ACC112 (cell line): ENCODE data around the gene SLC25A1.
"Not testable (repeated sequence)": the region's sequence is repeated elsewhere in the genome, so short reads cannot be mapped to it uniquely, and the experiment has no call there.

ENCODE experiments used
- H2AFZ ChIP-seq: fragments of 200-600 bp; sonication (generic); one replicate; pipeline ENCODE4 v1.6.0; 2017; ENCODE audit warnings: antibody characterized with exemption, low read length; ENCODE audit not compliant: unreplicated experiment
- H3K27ac ChIP-seq: fragments of 200-600 bp; sonication (generic); 2 replicates; pipeline ENCODE4 v1.5.1; 2014; ENCODE audit warnings: low read depth, mild to moderate bottlenecking, antibody characterized with exemption, low read length, moderate library complexity
- H3K27me3 ChIP-seq: fragments of 200-600 bp; sonication (generic); 2 replicates; pipeline ENCODE4 v1.6.1; 2014; ENCODE audit warnings: mild to moderate bottlenecking, antibody characterized with exemption, low read length, moderate library complexity, mixed read lengths; ENCODE audit not compliant: insufficient read depth
- H3K36me3 ChIP-seq: fragments of 200-600 bp; sonication (generic); 2 replicates; pipeline ENCODE4 v1.6.1; 2016; ENCODE audit warnings: mild to moderate bottlenecking, antibody characterized with exemption, low read length, moderate library complexity, mixed read lengths; ENCODE audit not compliant: insufficient read depth
- H3K4me1 ChIP-seq: fragments of 200-600 bp; sonication (generic); one replicate; pipeline ENCODE4 v1.6.1; 2016; ENCODE audit warnings: low read length, mixed read lengths; ENCODE audit not compliant: insufficient read depth, unreplicated experiment, control insufficient read depth
- H3K4me3 ChIP-seq: fragments of 200-600 bp; sonication (generic); 2 replicates; pipeline ENCODE4 v1.5.1; 2014; ENCODE audit warnings: mild to moderate bottlenecking, low read depth, low read length
- H3K79me2 ChIP-seq: fragments of 200-600 bp; sonication (generic); one replicate; pipeline ENCODE4 v1.6.0; 2016; ENCODE audit warnings: low read length; ENCODE audit not compliant: control insufficient read depth, unreplicated experiment, insufficient read depth

SLC25A1 gene

GRCh38 chr22:19173047-19174035 lies 5.2 kb downstream of the SLC25A1 start:
- no peaks in the 10 kb centered on the region for H3K36me3 ChIP-seq
- H3K4me1 ChIP-seq, result peaks cover 27% of the 10 kb centered on the region
- H3K4me3 ChIP-seq, result peak overlapping the region; percentile 97
- H3K27me3 ChIP-seq, result peaks cover 11% of the 10 kb centered on the region
- H3K27ac ChIP-seq, result no peak overlapping the region
- no peak overlapping the region for H2AFZ ChIP-seq
- peaks cover 37% of the 10 kb centered on the region for H3K79me2 ChIP-seq

- H3K36me3 ChIP-seq, result no peaks in the 10 kb centered on the region
- H3K27ac ChIP-seq, result peak overlapping the region; percentile 74; the same call in 1 of the 2 replicates
- no peak overlapping the region for H2AFZ ChIP-seq
- H3K4me3 ChIP-seq, result peak overlapping the region; percentile 97
- peaks cover 30% of the 10 kb centered on the region for H3K79me2 ChIP-seq
- H3K27me3 ChIP-seq, result peaks cover 20% of the 10 kb centered on the region
- H3K4me1 ChIP-seq, result peaks cover 24% of the 10 kb centered on the region
These were observed 6.1 kb downstream of the SLC25A1 start for GRCh38 chr22:19172213-19173046.

- H3K79me2 ChIP-seq, result peaks cover 25% of the 10 kb centered on the region
- peak overlapping the region; percentile 71 for H3K4me3 ChIP-seq
- H3K27ac ChIP-seq, result no peak overlapping the region
- H3K4me1 ChIP-seq, result peaks cover 20% of the 10 kb centered on the region
- no peaks in the 10 kb centered on the region for H3K36me3 ChIP-seq
- peaks cover 30% of the 10 kb centered on the region for H3K27me3 ChIP-seq
- H2AFZ ChIP-seq, result no peak overlapping the region
These were observed 8.6 kb downstream of the SLC25A1 start for GRCh38 chr22:19169947-19170318.

GRCh38 chr22:19169002-19169946 lies 9.3 kb downstream of the SLC25A1 start:
- peak overlapping the region; percentile 71 for H3K4me3 ChIP-seq
- no peaks in the 10 kb centered on the region for H3K36me3 ChIP-seq
- peaks cover 24% of the 10 kb centered on the region for H3K79me2 ChIP-seq
- peaks cover 13% of the 10 kb centered on the region for H3K4me1 ChIP-seq
- no peak overlapping the region for H3K27ac ChIP-seq
- peak overlapping the region; percentile 85 for H2AFZ ChIP-seq
- H3K27me3 ChIP-seq, result peaks cover 30% of the 10 kb centered on the region

- H3K36me3 ChIP-seq, result no peaks in the 10 kb centered on the region
- H3K4me1 ChIP-seq, result peaks cover 3% of the 10 kb centered on the region
- H3K27me3 ChIP-seq, result peaks cover 30% of the 10 kb centered on the region
- no peak overlapping the region for H3K27ac ChIP-seq
- no peak overlapping the region for H2AFZ ChIP-seq
- H3K4me3 ChIP-seq, result no peak overlapping the region
- peaks cover 17% of the 10 kb centered on the region for H3K79me2 ChIP-seq
These were observed 10.2 kb downstream of the SLC25A1 start for GRCh38 chr22:19168088-19168890.

- peaks cover 8% of the 10 kb centered on the region for H3K79me2 ChIP-seq
- no peak overlapping the region for H3K27ac ChIP-seq
- no peaks in the 10 kb centered on the region for H3K4me1 ChIP-seq
- H2AFZ ChIP-seq, result no peak overlapping the region
- no peak overlapping the region for H3K4me3 ChIP-seq
- H3K36me3 ChIP-seq, result no peaks in the 10 kb centered on the region
- H3K27me3 ChIP-seq, result peaks cover 30% of the 10 kb centered on the region
These were observed 11.2 kb downstream of the SLC25A1 start for GRCh38 chr22:19167106-19167869.

GRCh38 chr22:19166421-19166820 lies 12.1 kb downstream of the SLC25A1 start:
- Histone ChIP-seq H3K79me2 (no peaks in the 10 kb centered on the region), H3K27ac (no peak overlapping the region), H3K36me3 (no peaks in the 10 kb centered on the region), H3K4me1 (no peaks in the 10 kb centered on the region), H2AFZ (no peak overlapping the region), H3K4me3 (no peak overlapping the region), H3K27me3 (peaks cover 30% of the 10 kb centered on the region)

- Histone ChIP-seq H3K4me1 (no peaks in the 10 kb centered on the region), H3K4me3 (no peak overlapping the region), H3K79me2 (no peaks in the 10 kb centered on the region), H3K27ac (no peak overlapping the region), H2AFZ (no peak overlapping the region), H3K27me3 (peaks cover 30% of the 10 kb centered on the region), H3K36me3 (no peaks in the 10 kb centered on the region)
These were observed 14.1 kb downstream of the SLC25A1 start for GRCh38 chr22:19164425-19164824.

- not testable (repeated sequence) for H3K36me3 ChIP-seq, H2AFZ ChIP-seq, H3K27ac ChIP-seq
These were observed 19.9 kb downstream of the SLC25A1 start for GRCh38 chr22:19158649-19159048.

More at GRCh38 chr22:19158649-19159048, 19.9 kb downstream of the SLC25A1 start:
- H3K4me3 ChIP-seq, H3K79me2 ChIP-seq, H3K27me3 ChIP-seq, H3K4me1 ChIP-seq: not testable (repeated sequence)
